B cell (primary cell): ENCODE data around the gene TAAR6. TPM values are rescaled to one million over a fixed set of nuclear protein-coding genes. Genes with fewer than 3 reads are reported as not detected.

Experiments used
- ATAC-seq: fragments of 200-7000 bp; cut with Tn5 transposase; one replicate; pipeline ENCODE4 v1.10.0; 2021; ENCODE audit warnings: low read depth, mild to moderate bottlenecking, moderate number of reproducible peaks, moderate library complexity
- CTCF ChIA-PET: fragments of 350-600 bp; sonication (Branson Sonifier 250); formaldehyde crosslinking; loops from one replicate; lab custom pipeline; 2021; ENCODE audit warnings: antibody characterized with exemption, inconsistent platforms; lab: Charles Lee
- POLR2A ChIA-PET: fragments of 350-600 bp; sonication (Branson Sonifier 250); formaldehyde crosslinking; loops from one replicate; lab custom pipeline; 2021; ENCODE audit warnings: antibody characterized with exemption; lab: Charles Lee
- DNase-seq: peaks from one replicate; pipeline ENCODE4 v3.0.0; 2013
- H2AFZ ChIP-seq: 2 replicates; pipeline ENCODE4 v1.6.1; 2012; ENCODE audit warnings: mild to moderate bottlenecking, low read depth, low read length; ENCODE audit not compliant: insufficient read depth, poor library complexity, severe bottlenecking
- H3K27ac ChIP-seq, 2 donors: 1 replicate in 1 of 2; 2 replicates in 1 of 2; pipeline ENCODE4 v1.5.1; 2012 to 2013; ENCODE audit warnings: low read length in 2 of 2, mild to moderate bottlenecking in 2 of 2, moderate library complexity in 1 of 2
- H3K27me3 ChIP-seq, 4 experiments: fragments of 200-600 bp in 1 of 4; sonication (generic) in 1 of 4; replicated peaks in 1 of 4; 1 replicate in 2 of 4; 2 replicates in 2 of 4; pipeline versions ENCODE4 v1.6.1 to v1.7.0; 2013 to 2016; ENCODE audit warnings: low read length in 3 of 4, mild to moderate bottlenecking in 2 of 4, mixed read lengths in 1 of 4, moderate library complexity in 1 of 4; ENCODE audit not compliant: insufficient read depth in 4 of 4, control insufficient read depth in 3 of 4; ENCODE audit errors: control extremely low read depth in 1 of 4
- H3K36me3 ChIP-seq, 2 experiments: replicated peaks in 1 of 2; 1 replicate in 1 of 2; 2 replicates in 1 of 2; pipeline versions ENCODE4 v1.6.1 to v1.7.1; 2013; ENCODE audit warnings: low read length in 1 of 2; ENCODE audit not compliant: insufficient read depth in 2 of 2, control insufficient read depth in 1 of 2; ENCODE audit errors: control extremely low read depth in 1 of 2, extremely low read depth in 1 of 2
- H3K4me1 ChIP-seq, 2 donors: fragments of 200-600 bp in 1 of 2; sonication (generic) in 1 of 2; 1 replicate in 1 of 2; 2 replicates in 1 of 2; pipeline versions ENCODE4 v1.5.1 to v1.6.1; 2013 to 2017; ENCODE audit warnings: low read length in 2 of 2; ENCODE audit not compliant: control insufficient read depth in 2 of 2, insufficient read depth in 2 of 2
- H3K4me2 ChIP-seq: replicated peaks from 2 replicates; pipeline ENCODE3; 2012; ENCODE audit warnings: mild to moderate bottlenecking, low read depth, low read length; ENCODE audit not compliant: poor library complexity, severe bottlenecking
- H3K4me3 ChIP-seq, 5 experiments: fragments of 200-600 bp in 1 of 5; sonication (generic) in 1 of 5; 1 replicate in 3 of 5; 2 replicates in 2 of 5; pipeline versions ENCODE4 v1.5.1 to v1.7.0; 2011 to 2016; ENCODE audit warnings: low read length in 4 of 5, mild to moderate bottlenecking in 4 of 5, low read depth in 2 of 5, control low read depth in 1 of 5, moderate library complexity in 1 of 5; ENCODE audit not compliant: insufficient read depth in 1 of 5; ENCODE audit errors: control extremely low read depth in 1 of 5, extremely low read depth in 1 of 5
- H3K79me2 ChIP-seq: fragments of 200-600 bp; sonication (generic); one replicate; pipeline ENCODE4 v1.6.0; 2016; ENCODE audit warnings: low read length; ENCODE audit not compliant: control insufficient read depth, insufficient read depth
- H3K9ac ChIP-seq: fragments of 200-600 bp; sonication (generic); 2 replicates; pipeline ENCODE4 v1.6.1; 2017; ENCODE audit warnings: mild to moderate bottlenecking, low read length, moderate library complexity
- H3K9me3 ChIP-seq, 3 donors: one replicate each; pipeline versions ENCODE4 v1.6.1 to v1.7.1; 2013; ENCODE audit warnings: low read length in 2 of 3; ENCODE audit not compliant: control insufficient read depth in 2 of 3, insufficient read depth in 1 of 3; ENCODE audit errors: control extremely low read depth in 1 of 3
- H4K20me1 ChIP-seq: 2 replicates; pipeline ENCODE4 v1.6.0; 2012; ENCODE audit warnings: mild to moderate bottlenecking, low read length; ENCODE audit not compliant: insufficient read depth, control insufficient read depth, poor library complexity, severe bottlenecking
- H3K27ac Mint-ChIP-seq: one replicate; pipeline ENCODE4 v1.8.0; 2021; ENCODE audit warnings: mixed read lengths
- H3K27me3 Mint-ChIP-seq: one replicate; pipeline ENCODE4 v1.8.0; 2021; ENCODE audit warnings: mixed read lengths
- H3K4me1 Mint-ChIP-seq: one replicate; pipeline ENCODE4 v1.8.0; 2021; ENCODE audit warnings: mixed read lengths
- H3K4me3 Mint-ChIP-seq: one replicate; pipeline ENCODE4 v1.8.0; 2021; ENCODE audit warnings: mixed read lengths
- H3K9me3 Mint-ChIP-seq: one replicate; pipeline ENCODE4 v1.8.0; 2022; ENCODE audit warnings: mixed read lengths; ENCODE audit not compliant: insufficient read depth
- EZH2 ChIP-seq: IDR thresholded peaks from 2 replicates; pipeline ENCODE4 v1.6.1; 2012; ENCODE audit warnings: borderline replicate concordance, low read depth, mild to moderate bottlenecking, moderate library complexity, low read length; ENCODE audit not compliant: insufficient read depth, poor library complexity, severe bottlenecking
- WGBS: methylation state at CpG from one replicate; pipeline ENCODE4 v1.1.5; 2013; ENCODE audit warnings: missing lambda C conversion rate; ENCODE audit not compliant: insufficient coverage; 5-methylcytosine and 5-hydroxymethylcytosine counted together
- intact Hi-C: fragments of 100-400 bp; cut with micrococcal nuclease; formaldehyde crosslinking; loops from one replicate; pipeline ENCODE4 v1.10.0; 2022
- polyA plus RNA-seq: library from polyadenylated mRNA; depleted of rRNA; stranded (reverse); fragments of >200 nt; gene quantifications from 2 replicates; pipeline ENCODE4 v1.2.3, GENCODE V29; 2012
- total RNA-seq, 2 donors: library from RNA; stranded (reverse); fragments of 120-200 nt in 1 of 2; gene quantifications; 1 replicate in 1 of 2; 2 replicates in 1 of 2; pipeline versions ENCODE4 v1.2.3 to v1.2.4, GENCODE V29; 2013 to 2022
- TF ChIP-seq, protein P1 (sequence below): fragments of 200-600 bp; IDR thresholded peaks from one replicate; pipeline ENCODE4 v1.8.0; 2022; ENCODE audit warnings: antibody characterized with exemption, mild to moderate bottlenecking

The TAAR6 gene
- total and polyA plus RNA-seq, 2 donors (not counting 1 experiment from before 2014, with no cell fraction given) = not detected

DNA sequence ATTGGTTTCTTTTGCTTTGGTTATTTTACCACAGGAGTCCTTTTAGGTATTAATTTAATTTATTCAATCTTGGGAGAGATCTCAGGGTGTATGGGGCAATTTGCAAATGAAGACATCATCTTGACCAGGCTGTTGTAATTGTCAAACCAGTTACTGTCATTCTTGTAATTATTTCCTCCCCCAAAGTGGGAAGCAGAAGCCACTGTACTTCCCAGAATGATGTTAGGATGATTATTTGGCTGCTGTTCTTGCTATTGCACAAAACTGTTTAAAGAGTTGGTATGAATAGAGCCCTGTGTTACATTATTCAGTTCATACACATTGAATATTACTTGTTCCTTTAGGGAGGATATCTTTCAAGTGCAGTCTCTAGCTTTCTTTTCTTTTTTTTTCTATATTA is 1.7 kb downstream of the TAAR6 start:
- Histone ChIP-seq H3K4me2 (no peak overlapping the region), H3K4me1 (no peaks in the 10 kb centered on the region), H3K9me3 (no peaks in the 10 kb centered on the region), H2AFZ (no peak overlapping the region), H3K9ac (no peak overlapping the region), H4K20me1 (no peaks in the 10 kb centered on the region), H3K27ac (no peak overlapping the region), H3K27me3 (peaks cover 0 to 6% (median 3%) of the 10 kb centered on the region in 4 experiments), H3K36me3 (no peaks in the 10 kb centered on the region), H3K79me2 (no peaks in the 10 kb centered on the region), H3K4me3 (no peak overlapping the region)
- no peak for ATAC-seq
- Mint-ChIP-seq H3K27ac (no peak overlapping the region), H3K4me3 (no peak overlapping the region), H3K4me1 (no peaks in the 10 kb centered on the region), H3K9me3 (no peaks in the 10 kb centered on the region), H3K27me3 (peaks cover 36% of the 10 kb centered on the region)
- TF ChIP-seq EZH2 = no peak
- TF ChIP-seq, protein P1, sequence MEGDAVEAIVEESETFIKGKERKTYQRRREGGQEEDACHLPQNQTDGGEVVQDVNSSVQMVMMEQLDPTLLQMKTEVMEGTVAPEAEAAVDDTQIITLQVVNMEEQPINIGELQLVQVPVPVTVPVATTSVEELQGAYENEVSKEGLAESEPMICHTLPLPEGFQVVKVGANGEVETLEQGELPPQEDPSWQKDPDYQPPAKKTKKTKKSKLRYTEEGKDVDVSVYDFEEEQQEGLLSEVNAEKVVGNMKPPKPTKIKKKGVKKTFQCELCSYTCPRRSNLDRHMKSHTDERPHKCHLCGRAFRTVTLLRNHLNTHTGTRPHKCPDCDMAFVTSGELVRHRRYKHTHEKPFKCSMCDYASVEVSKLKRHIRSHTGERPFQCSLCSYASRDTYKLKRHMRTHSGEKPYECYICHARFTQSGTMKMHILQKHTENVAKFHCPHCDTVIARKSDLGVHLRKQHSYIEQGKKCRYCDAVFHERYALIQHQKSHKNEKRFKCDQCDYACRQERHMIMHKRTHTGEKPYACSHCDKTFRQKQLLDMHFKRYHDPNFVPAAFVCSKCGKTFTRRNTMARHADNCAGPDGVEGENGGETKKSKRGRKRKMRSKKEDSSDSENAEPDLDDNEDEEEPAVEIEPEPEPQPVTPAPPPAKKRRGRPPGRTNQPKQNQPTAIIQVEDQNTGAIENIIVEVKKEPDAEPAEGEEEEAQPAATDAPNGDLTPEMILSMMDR = no peak
- POLR2A ChIA-PET = no interaction called here
- intact Hi-C loops = no loop called here
- CTCF ChIA-PET = interaction anchor here (1.0 kb wide), 1 partner anchor 292 kb away, joined by 3 read pairs; no protein-coding TSS in a partner anchor
- no peak for DNase-seq

DNA sequence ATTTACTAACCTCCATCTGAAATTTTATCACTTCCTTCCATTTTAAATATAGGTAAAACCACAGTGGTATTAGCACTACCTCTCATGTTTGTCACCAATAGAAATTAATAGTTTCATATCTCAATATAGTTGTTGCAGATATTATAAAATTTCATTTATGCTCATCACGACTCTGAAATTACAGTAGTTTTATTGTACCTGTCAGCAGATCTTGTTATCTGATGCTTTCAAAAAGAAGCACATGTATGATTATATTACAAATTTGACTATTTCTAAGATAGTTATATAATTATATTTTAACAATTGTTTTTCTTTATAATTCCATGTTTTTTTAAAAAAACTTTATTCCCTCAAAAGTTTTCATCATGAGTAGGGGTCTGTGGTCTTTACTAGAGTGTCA is 14.6 kb downstream of the TAAR6 start:
- TF ChIP-seq, protein P1 = no peak
- TF ChIP-seq EZH2 = no peak
- Histone ChIP-seq H3K36me3 (no peaks in the 10 kb centered on the region), H2AFZ (no peak overlapping the region), H3K27me3 (peaks cover 0 to 11% (median 0%) of the 10 kb centered on the region in 4 experiments), H4K20me1 (no peaks in the 10 kb centered on the region), H3K4me2 (no peak overlapping the region), H3K79me2 (no peaks in the 10 kb centered on the region), H3K27ac (no peak overlapping the region), H3K4me3 (no peak overlapping the region), H3K9ac (no peak overlapping the region), H3K4me1 (no peaks in the 10 kb centered on the region), H3K9me3 (peaks cover 0 to 3% (median 3%) of the 10 kb centered on the region in 3 donors)
- Mint-ChIP-seq H3K9me3 (no peaks in the 10 kb centered on the region), H3K4me3 (no peak overlapping the region), H3K27me3 (peaks cover 30% of the 10 kb centered on the region), H3K4me1 (no peaks in the 10 kb centered on the region), H3K27ac (no peak overlapping the region)
- intact Hi-C loops = no loop called here
- CTCF ChIA-PET = no interaction called here
- whole genome bisulfite sequencing = no CpG with 5 or more reads among the region's 1 CpG
- no peak for DNase-seq
- POLR2A ChIA-PET = no interaction called here
- no peak for ATAC-seq
